DND-41 (cell line): Measurements from ENCODE around the gene SEMA4G.

Experiments used
- ATAC-seq: fragments of 200-7000 bp; cut with Tn5 transposase; 3 replicates; pipeline ENCODE4 v1.9.1; 2021; ENCODE audit warnings: low read depth; ENCODE audit not compliant: insufficient read depth
- DNase-seq: peaks from one replicate; pipeline ENCODE4 v3.0.0-alpha.2; 2020
- H2AFZ ChIP-seq: 2 replicates; pipeline ENCODE4 v1.6.0; 2012; ENCODE audit warnings: low read depth, low read length
- H3K27ac ChIP-seq: 2 replicates; pipeline ENCODE4 v1.5.1; 2012; ENCODE audit warnings: low read length, inconsistent platforms
- H3K27me3 ChIP-seq: fragments of 200-600 bp; sonication (generic); 2 replicates; pipeline ENCODE4 v1.6.0; 2012; ENCODE audit warnings: low read length, mild to moderate bottlenecking, inconsistent platforms; ENCODE audit not compliant: insufficient read depth, poor library complexity
- H3K36me3 ChIP-seq: 2 replicates; pipeline ENCODE4 v1.5.1; 2012; ENCODE audit warnings: low read length, inconsistent platforms; ENCODE audit not compliant: insufficient read depth
- H3K4me1 ChIP-seq: 2 replicates; pipeline ENCODE4 v1.5.1; 2012; ENCODE audit warnings: mild to moderate bottlenecking, low read length; ENCODE audit not compliant: insufficient read depth
- H3K4me2 ChIP-seq: 2 replicates; pipeline ENCODE4 v1.6.0; 2012; ENCODE audit warnings: mild to moderate bottlenecking, moderate library complexity, low read length, inconsistent platforms; ENCODE audit not compliant: insufficient read depth
- H3K4me3 ChIP-seq, 2 experiments: fragments of 200-600 bp in 1 of 2; shearing (Covaris generic) in 1 of 2; 2 replicates each; pipeline ENCODE4 v1.5.1; 2012 to 2016; ENCODE audit warnings: inconsistent platforms in 2 of 2, low read length in 2 of 2, mild to moderate bottlenecking in 2 of 2, low read depth in 1 of 2, moderate library complexity in 1 of 2
- H3K79me2 ChIP-seq: 2 replicates; pipeline ENCODE4 v1.6.0; 2012; ENCODE audit warnings: low read length, inconsistent platforms; ENCODE audit not compliant: insufficient read depth
- H3K9ac ChIP-seq: 2 replicates; pipeline ENCODE4 v1.6.0; 2012; ENCODE audit warnings: low read depth, mild to moderate bottlenecking, inconsistent platforms, low read length, moderate library complexity
- H3K9me3 ChIP-seq: 2 replicates; pipeline ENCODE4 v1.5.1; 2012; ENCODE audit warnings: low read length, moderate library complexity, mild to moderate bottlenecking, inconsistent platforms; ENCODE audit not compliant: insufficient read depth, severe bottlenecking
- H4K20me1 ChIP-seq: 2 replicates; pipeline ENCODE4 v1.6.0; 2012; ENCODE audit warnings: low read length; ENCODE audit not compliant: insufficient read depth
- CTCF ChIP-seq: IDR thresholded peaks from 2 replicates; pipeline ENCODE4 v1.5.1; 2012; ENCODE audit warnings: borderline replicate concordance, low read length, moderate library complexity, mild to moderate bottlenecking; ENCODE audit not compliant: poor library complexity, severe bottlenecking; ENCODE audit errors: extremely low read depth
- EZH2 ChIP-seq: IDR thresholded peaks from 3 replicates; pipeline ENCODE4 v1.6.1; 2012; ENCODE audit warnings: borderline replicate concordance, low read depth, mild to moderate bottlenecking, moderate library complexity, low read length, inconsistent platforms; ENCODE audit not compliant: severe bottlenecking

The SEMA4G gene

GRCh38 chr10:101013365-101013825 is 44.1 kb downstream of the SEMA4G start:
- Histone ChIP-seq H3K9ac (no peak overlapping the region), H3K27ac (no peak overlapping the region), H3K9me3 (no peaks in the 10 kb centered on the region), H3K27me3 (no peaks in the 10 kb centered on the region), H3K36me3 (no peaks in the 10 kb centered on the region), H3K4me3 (no peak overlapping the region), H3K4me2 (no peak overlapping the region), H3K4me1 (peaks cover 7% of the 10 kb centered on the region; the same call in 1 of the 2 replicates), H3K79me2 (no peaks in the 10 kb centered on the region), H4K20me1 (peaks cover 7% of the 10 kb centered on the region), H2AFZ (no peak overlapping the region; the same call in 1 of the 2 replicates)
- ATAC-seq (no peak), DNase-seq (no peak)
- TF ChIP-seq CTCF = no peak
- no peak for TF ChIP-seq EZH2

GRCh38 chr10:101014230-101014884 is 45.1 kb downstream of the SEMA4G start:
- TF ChIP-seq CTCF = peak; percentile 92
- TF ChIP-seq EZH2 = no peak
- H2AFZ ChIP-seq = no peak overlapping the region; the same call in 1 of the 2 replicates
- peaks cover 4% of the 10 kb centered on the region for H3K27me3 ChIP-seq
- H3K9ac ChIP-seq = no peak overlapping the region
- ATAC-seq = peak; percentile 73
- no peaks in the 10 kb centered on the region for H3K36me3 ChIP-seq
- no peak overlapping the region for H3K27ac ChIP-seq
- peak; percentile 77 for DNase-seq
- H4K20me1 ChIP-seq = peaks cover 7% of the 10 kb centered on the region
- H3K4me3 ChIP-seq = no peak overlapping the region
- H3K4me1 ChIP-seq = peaks cover 7% of the 10 kb centered on the region; the same call in 1 of the 2 replicates
- no peaks in the 10 kb centered on the region for H3K9me3 ChIP-seq
- H3K4me2 ChIP-seq = no peak overlapping the region
- no peaks in the 10 kb centered on the region for H3K79me2 ChIP-seq

GRCh38 chr10:101014966-101015581 is 45.8 kb downstream of the SEMA4G start:
- Histone ChIP-seq H3K27me3 (peaks cover 4% of the 10 kb centered on the region), H3K4me3 (no peak overlapping the region), H3K79me2 (no peaks in the 10 kb centered on the region), H3K4me1 (peaks cover 7% of the 10 kb centered on the region; the same call in 1 of the 2 replicates), H3K36me3 (no peaks in the 10 kb centered on the region), H2AFZ (no peak overlapping the region), H3K9ac (no peak overlapping the region), H3K9me3 (no peaks in the 10 kb centered on the region), H4K20me1 (peaks cover 7% of the 10 kb centered on the region), H3K27ac (no peak overlapping the region), H3K4me2 (no peak overlapping the region)
- no peak for ATAC-seq
- no peak for DNase-seq
- TF ChIP-seq EZH2 = no peak
- TF ChIP-seq CTCF = no peak
